Measurements from ENCODE around the gene SCGB3A1. TPM values are rescaled to one million over a fixed set of nuclear protein-coding genes. Genes with fewer than 3 reads are reported as not detected.

Gene SCGB3A1
- total and polyA plus RNA-seq, 2 of the 4 experiments (the other 2 are of a cell fraction): not detected

DNA sequence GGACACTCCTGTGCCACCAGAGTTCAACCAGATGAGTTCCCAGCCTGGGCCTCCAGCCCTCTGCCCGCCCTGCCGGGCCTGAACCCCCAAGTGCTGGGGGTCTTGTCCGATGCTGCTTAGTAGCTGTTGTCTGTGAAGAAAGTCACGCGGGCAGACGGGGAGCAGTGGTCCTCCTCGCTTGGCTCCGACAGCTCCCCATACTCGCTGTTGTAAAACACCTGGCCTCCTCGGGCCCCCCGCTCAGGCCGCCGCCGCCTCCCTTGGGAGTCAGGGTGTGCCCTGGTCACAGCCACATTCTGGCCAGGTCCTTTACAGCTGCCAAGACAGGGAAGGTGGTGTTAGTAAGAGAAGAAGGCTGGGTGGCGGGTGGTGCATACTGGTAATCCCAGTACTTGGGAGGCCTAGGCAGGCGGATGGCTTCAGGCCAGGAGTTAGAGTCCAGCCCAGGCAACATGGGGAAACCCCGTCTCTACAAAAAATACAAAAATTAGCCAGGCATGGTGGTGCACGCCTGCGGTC is 11.8 kb upstream of the SCGB3A1 start:
- Histone ChIP-seq H2AK5ac (ENCODE audit: low read depth, low read length) (no peak overlapping the region), H3K14ac (replicated peaks; ENCODE audit: low read depth, low read length) (no peak overlapping the region), H4K20me1 (ENCODE audit: insufficient read depth, low read length) (no peaks in the 10 kb centered on the region; the same call in 1 of the 2 replicates), H3K4me3 (ENCODE audit: insufficient read depth, low read depth, low read length) (no peak overlapping the region), H4K8ac (ENCODE audit: low read depth in 2 of 2, low read length in 2 of 2) (no peak overlapping the region), H3K36me3 (ENCODE audit: control insufficient read depth, insufficient read depth, low read length) (no peaks in the 10 kb centered on the region), H3K9me1 (ENCODE audit: insufficient read depth, low read length) (no peaks in the 10 kb centered on the region), H3K79me1 (ENCODE audit: low read depth in 1 of 2, low read length in 2 of 2) (no peaks in the 10 kb centered on the region), H3K9me3 (ENCODE audit: control insufficient read depth, insufficient read depth, low read length) (no peaks in the 10 kb centered on the region), H2BK120ac (ENCODE audit: low read depth, low read length) (no peak overlapping the region), H2BK5ac (ENCODE audit: low read depth, low read length, poor library complexity, severe bottlenecking) (no peak overlapping the region), H3K9ac (ENCODE audit: low read depth, low read length) (no peak overlapping the region), H3K27me3 (ENCODE audit: control insufficient read depth, insufficient read depth, low read length) (peaks cover 10% of the 10 kb centered on the region; the same call in 1 of the 2 replicates), H3K27ac (ENCODE audit: insufficient read depth, low read length) (no peak overlapping the region), H3K4me1 (ENCODE audit: control insufficient read depth, insufficient read depth, low read length) (no peaks in the 10 kb centered on the region), H2BK20ac (ENCODE audit: low read depth, low read length) (no peak overlapping the region), H4K5ac (ENCODE audit: low read depth, low read length) (no peak overlapping the region), H3K23ac (ENCODE audit: low read depth, low read length) (no peak overlapping the region), H3K4ac (ENCODE audit: low read depth, low read length) (no peak overlapping the region), H3K56ac (ENCODE audit: extremely low read depth, insufficient read depth, low read length) (no peak overlapping the region), H4K91ac (ENCODE audit: insufficient read depth, low read depth, low read length) (no peak overlapping the region), H2BK15ac (ENCODE audit: low read depth, low read length) (no peak overlapping the region), H2AFZ (replicated peaks; ENCODE audit: low read length, poor library complexity) (no peak overlapping the region), H3K18ac (ENCODE audit: low read depth, low read length) (no peak overlapping the region), H2AK9ac (replicated peaks; ENCODE audit: low read depth, low read length, poor library complexity) (no peak overlapping the region), H3K4me2 (ENCODE audit: low read depth, low read length) (no peak overlapping the region)
- intact Hi-C loops (cut with micrococcal nuclease) (loop anchor here (10.0 kb wide), 1 partner anchor 398 kb away; the partner anchor contains the start of gene RASGEF1C), in situ Hi-C loops (cut with MboI; ENCODE audit: low sequenced_read_pairs) (no loop called here), dilution Hi-C loops (cut with HindIII; ENCODE audit: low sequenced_read_pairs, unreplicated experiment) (no loop called here)
- POLR2A ChIA-PET (ENCODE audit: unreplicated experiment): no interaction called here
- no TSS peak for BruUV-seq (replicated peaks)
- no peak for DNase-seq
- no peak for ATAC-seq (ENCODE audit: low read depth)
- CTCF ChIA-PET: no interaction called here
- WGBS, 2 experiments (ENCODE audit: extremely low coverage in 2 of 2, insufficient read length in 1 of 2): 93% methylated on average over 3 of the region's 19 CpGs; no CpG with 5 or more reads in 1 of the 2 experiments
- TF ChIP-seq, protein P1, sequence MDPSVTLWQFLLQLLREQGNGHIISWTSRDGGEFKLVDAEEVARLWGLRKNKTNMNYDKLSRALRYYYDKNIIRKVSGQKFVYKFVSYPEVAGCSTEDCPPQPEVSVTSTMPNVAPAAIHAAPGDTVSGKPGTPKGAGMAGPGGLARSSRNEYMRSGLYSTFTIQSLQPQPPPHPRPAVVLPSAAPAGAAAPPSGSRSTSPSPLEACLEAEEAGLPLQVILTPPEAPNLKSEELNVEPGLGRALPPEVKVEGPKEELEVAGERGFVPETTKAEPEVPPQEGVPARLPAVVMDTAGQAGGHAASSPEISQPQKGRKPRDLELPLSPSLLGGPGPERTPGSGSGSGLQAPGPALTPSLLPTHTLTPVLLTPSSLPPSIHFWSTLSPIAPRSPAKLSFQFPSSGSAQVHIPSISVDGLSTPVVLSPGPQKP (IDR thresholded peaks at IDR 0.05; ENCODE audit: borderline replicate concordance, low read depth, low read length): no peak
- no peak for TF ChIP-seq BHLHE40 (IDR thresholded peaks at IDR 0.05; ENCODE audit: low read depth, low read length)
- TF ChIP-seq CEBPB (IDR thresholded peaks at IDR 0.05; ENCODE audit: low read depth, low read length): no peak
- no peak for TF ChIP-seq FOS (IDR thresholded peaks at IDR 0.05; ENCODE audit: low read depth, low read length)
- TF ChIP-seq, protein P2, sequence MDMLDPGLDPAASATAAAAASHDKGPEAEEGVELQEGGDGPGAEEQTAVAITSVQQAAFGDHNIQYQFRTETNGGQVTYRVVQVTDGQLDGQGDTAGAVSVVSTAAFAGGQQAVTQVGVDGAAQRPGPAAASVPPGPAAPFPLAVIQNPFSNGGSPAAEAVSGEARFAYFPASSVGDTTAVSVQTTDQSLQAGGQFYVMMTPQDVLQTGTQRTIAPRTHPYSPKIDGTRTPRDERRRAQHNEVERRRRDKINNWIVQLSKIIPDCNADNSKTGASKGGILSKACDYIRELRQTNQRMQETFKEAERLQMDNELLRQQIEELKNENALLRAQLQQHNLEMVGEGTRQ (IDR thresholded peaks at IDR 0.05; ENCODE audit: low read depth, low read length): no peak
- no peak for TF ChIP-seq CHD1 (IDR thresholded peaks at IDR 0.05; ENCODE audit: low read depth, low read length)
- no peak for TF ChIP-seq RAD21 (IDR thresholded peaks at IDR 0.05; ENCODE audit: low read length)
- no peak for TF ChIP-seq RCOR1 (IDR thresholded peaks at IDR 0.05; ENCODE audit: insufficient replicate concordance, low read length)
- no peak for TF ChIP-seq MXI1 (IDR thresholded peaks at IDR 0.05; ENCODE audit: borderline replicate concordance, low read depth, low read length)
- no peak for TF ChIP-seq MAZ (IDR thresholded peaks at IDR 0.05; ENCODE audit: borderline replicate concordance, low read depth, low read length)
- TF ChIP-seq RFX5 (IDR thresholded peaks at IDR 0.05; ENCODE audit: low read depth, low read length): no peak
- TF ChIP-seq MAFK (IDR thresholded peaks at IDR 0.05; ENCODE audit: low read depth, low read length): no peak
- no peak for TF ChIP-seq SMC3 (IDR thresholded peaks at IDR 0.05; ENCODE audit: low read depth, low read length)
- no peak for TF ChIP-seq NFE2L2 (IDR thresholded peaks at IDR 0.05; ENCODE audit: low read depth, low read length)
- TF ChIP-seq, protein P3, sequence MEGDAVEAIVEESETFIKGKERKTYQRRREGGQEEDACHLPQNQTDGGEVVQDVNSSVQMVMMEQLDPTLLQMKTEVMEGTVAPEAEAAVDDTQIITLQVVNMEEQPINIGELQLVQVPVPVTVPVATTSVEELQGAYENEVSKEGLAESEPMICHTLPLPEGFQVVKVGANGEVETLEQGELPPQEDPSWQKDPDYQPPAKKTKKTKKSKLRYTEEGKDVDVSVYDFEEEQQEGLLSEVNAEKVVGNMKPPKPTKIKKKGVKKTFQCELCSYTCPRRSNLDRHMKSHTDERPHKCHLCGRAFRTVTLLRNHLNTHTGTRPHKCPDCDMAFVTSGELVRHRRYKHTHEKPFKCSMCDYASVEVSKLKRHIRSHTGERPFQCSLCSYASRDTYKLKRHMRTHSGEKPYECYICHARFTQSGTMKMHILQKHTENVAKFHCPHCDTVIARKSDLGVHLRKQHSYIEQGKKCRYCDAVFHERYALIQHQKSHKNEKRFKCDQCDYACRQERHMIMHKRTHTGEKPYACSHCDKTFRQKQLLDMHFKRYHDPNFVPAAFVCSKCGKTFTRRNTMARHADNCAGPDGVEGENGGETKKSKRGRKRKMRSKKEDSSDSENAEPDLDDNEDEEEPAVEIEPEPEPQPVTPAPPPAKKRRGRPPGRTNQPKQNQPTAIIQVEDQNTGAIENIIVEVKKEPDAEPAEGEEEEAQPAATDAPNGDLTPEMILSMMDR (conservative IDR thresholded peaks at IDR 0.05; ENCODE audit: low read depth, low read length): no peak
- no peak for TF ChIP-seq POLR2A (IDR thresholded peaks at IDR 0.05; ENCODE audit: low read depth, low read length)
